Bladder microvascular endothelial cell (primary cell): Measurements from ENCODE around the gene PGAM2. TPM values are rescaled to one million over a fixed set of nuclear protein-coding genes. Genes with fewer than 3 reads are reported as not detected.

Source experiments
- total RNA-seq: library from RNA; depleted of rRNA; stranded (reverse); fragments of >200 nt; gene quantifications from 2 replicates; pipeline ENCODE4 v1.2.3, GENCODE V29; 2014

The PGAM2 gene
- not detected in 2 replicates for total RNA-seq

DNA sequence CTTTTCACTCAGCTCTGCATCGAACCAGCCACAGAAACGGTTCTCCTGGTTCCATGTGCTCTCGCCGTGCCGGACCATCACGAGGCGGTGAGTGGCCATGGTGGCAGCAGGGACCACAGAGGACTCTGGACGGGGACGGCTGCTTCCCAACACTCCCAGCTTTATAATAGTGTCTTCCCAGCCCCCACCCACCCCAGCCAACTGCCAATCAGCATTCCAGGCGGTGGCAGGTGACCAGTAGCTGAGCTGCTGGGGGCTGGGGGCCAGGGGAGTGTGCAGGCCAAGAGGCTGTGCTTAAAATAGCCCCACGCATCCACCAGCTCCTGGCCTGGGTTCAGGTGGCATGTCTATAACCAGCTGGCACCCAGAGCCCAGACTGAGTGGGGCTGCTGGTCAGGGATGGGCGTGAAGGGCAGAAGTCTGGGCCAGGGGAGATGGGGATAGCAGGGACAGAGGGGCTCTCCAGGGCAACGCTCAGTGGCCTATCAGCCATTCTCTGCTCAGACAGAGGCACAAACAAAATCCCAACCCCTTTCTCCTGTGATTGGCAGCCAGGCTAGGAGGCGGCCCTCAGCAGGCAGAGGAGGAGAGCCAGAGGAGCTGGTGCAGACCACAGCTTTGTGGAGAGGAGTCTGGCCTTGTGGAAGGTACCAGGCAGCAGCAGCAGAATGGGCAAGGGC, at the start of gene PGAM2:
PGAM2 (minus strand) TSS at position 137 of the 680 bp plus-strand sequence; CDS start at position 99, 38 bp downstream.

DNA sequence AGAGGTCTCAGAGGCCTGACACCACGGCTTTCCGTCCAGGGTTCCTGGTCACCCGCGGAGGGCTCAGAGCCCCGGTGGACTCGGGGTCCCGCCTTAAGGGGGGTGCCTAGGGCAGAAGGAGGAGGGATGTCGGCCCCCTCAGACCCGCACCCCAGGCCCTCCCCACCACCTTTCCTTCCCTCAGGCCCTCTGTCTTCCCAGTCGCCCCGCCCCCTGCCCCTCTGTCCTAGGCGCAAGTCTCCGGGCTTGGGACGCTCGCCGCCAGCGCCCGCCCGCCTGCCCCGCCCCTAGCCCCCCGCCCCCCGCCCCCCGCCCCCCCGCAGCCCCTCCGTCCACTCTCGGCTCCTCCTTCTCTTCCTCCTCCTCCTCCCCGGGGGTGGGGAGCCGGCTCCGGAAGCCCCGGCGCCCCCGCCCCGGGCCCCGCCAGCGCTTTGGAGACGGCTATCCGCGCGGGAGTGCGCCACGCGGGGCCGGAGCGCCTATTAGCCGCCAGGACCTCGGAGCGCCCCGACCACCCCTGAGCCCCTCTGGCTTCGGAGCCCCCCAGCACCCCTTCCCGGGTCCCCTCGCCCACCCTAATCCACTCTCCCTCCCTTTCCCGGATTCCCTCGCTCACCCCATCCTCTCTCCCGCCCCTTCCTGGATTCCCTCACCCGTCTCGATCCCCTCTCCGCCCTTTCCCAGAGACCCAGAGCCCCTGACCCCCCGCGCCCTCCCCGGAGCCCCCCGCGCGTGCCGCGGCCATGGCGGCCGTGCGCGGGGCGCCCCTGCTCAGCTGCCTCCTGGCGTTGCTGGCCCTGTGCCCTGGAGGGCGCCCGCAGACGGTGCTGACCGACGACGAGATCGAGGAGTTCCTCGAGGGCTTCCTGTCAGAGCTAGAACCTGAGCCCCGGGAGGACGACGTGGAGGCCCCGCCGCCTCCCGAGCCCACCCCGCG, 38.8 kb upstream of the PGAM2 start, which contains the start of gene AEBP1:
AEBP1 (plus strand) TSS at position 423 of the 937 bp plus-strand sequence; CDS start at position 744, 321 bp downstream.

DNA sequence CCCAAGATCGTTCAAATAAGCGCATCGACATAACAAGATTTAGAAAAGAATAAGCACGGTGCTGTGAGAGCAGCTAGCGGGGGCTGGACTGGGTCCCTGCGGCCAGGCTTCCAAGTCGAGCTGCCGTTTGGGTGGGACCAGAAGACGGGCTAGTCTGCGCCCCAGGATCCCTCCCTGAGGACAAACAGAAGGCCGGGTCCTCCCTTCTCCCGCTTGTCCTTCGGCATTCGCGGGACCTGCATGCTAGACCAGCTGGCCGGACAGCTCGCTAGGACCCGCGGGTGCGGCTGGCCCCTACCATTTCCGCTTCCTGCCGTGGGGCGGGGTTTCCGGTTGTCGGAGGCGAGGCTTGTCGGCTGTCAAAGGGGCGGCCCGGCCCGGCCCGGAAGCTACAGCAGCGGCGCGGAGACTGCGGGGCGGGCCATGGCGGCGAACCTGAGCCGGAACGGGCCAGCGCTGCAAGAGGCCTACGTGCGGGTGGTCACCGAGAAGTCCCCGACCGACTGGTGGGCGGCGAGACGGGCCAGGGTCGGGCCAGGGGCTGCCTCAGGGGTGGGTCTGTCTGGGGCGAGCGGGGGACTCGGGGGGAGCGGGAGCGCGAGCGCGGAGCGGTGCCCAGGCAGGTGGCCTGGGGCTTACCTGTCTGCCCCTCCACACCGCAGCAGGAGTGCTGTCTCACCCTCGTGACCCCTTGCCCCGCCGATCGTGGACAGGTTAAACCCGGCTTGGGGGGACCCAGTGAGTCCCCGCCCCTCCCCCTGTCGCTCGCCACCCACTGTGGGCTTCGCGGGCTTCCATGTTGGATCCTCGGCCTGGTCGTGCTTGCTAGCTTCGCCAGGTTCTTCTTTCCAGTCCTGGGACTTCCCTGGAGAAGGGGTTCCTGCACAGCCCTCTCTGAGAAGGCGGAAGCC, 20.8 kb downstream of the PGAM2 start, which contains the start of gene DBNL:
DBNL (plus strand) TSS at position 388 of the 911 bp plus-strand sequence; CDS start at position 424, 36 bp downstream.

Other genes with a start within 250 kb of the PGAM2 start
- gene MRPS24, start 196.1 kb downstream of the PGAM2 start, total RNA-seq = 48.3 and 61.4 TPM in 2 replicates
- 18.1 and 29.3 TPM in 2 replicates for gene URGCP, start 159.0 kb downstream of the PGAM2 start, total RNA-seq
- gene UBE2D4, start 139.1 kb downstream of the PGAM2 start, total RNA-seq = 4.7 and 9.1 TPM in 2 replicates
- gene SPDYE1, start 67.7 kb downstream of the PGAM2 start, total RNA-seq = not detected in 2 replicates
- gene DBNL, start 20.9 kb downstream of the PGAM2 start, total RNA-seq = 82.6 and 159 TPM in 2 replicates
- gene POLM, start 17.0 kb upstream of the PGAM2 start, total RNA-seq = 5.2 and 9.4 TPM in 2 replicates
- gene AEBP1, start 38.8 kb upstream of the PGAM2 start, total RNA-seq = 1.3 and 27.3 TPM in 2 replicates
- 59.3 and 60.7 TPM in 2 replicates for gene POLD2, start 58.0 kb upstream of the PGAM2 start, total RNA-seq
- not detected in 2 replicates for gene MYL7, start 75.8 kb upstream of the PGAM2 start, total RNA-seq
- under 0.01 and 0.25 TPM in 2 replicates for gene GCK, start 123.9 kb upstream of the PGAM2 start, total RNA-seq
- gene YKT6, start 135.4 kb upstream of the PGAM2 start, total RNA-seq = 61.8 and 74.7 TPM in 2 replicates